ENCODE data around the gene KCTD3. TPM values are rescaled to one million over a fixed set of nuclear protein-coding genes. Genes with fewer than 3 reads are reported as not detected.

The KCTD3 gene
- total RNA-seq, 1 experiment from 2014 or later, result 53.6 TPM

DNA sequence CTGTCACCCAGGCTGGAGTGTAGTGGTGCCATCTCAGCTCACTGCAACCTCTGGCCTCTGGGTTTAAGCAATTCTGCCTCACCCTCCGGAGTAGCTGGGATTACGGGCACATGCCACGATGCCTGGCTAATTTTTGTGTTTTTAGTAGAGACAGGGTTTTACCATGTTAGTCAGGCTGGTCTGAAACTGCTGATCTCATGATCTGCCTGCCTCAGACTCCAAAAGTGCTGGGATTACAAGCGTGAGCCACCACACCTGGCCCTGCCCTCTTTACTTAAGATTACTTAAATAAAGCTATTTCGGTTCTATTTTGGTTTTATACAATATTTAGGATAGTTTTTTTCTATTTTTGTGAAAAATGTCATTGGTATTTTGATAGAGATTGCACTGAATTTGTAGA is 15.3 kb upstream of the KCTD3 start:
- TF ChIP-seq EZH2 (IDR thresholded peaks at IDR 0.05; ENCODE audit: low read depth), result no peak
- TF ChIP-seq, protein P1, sequence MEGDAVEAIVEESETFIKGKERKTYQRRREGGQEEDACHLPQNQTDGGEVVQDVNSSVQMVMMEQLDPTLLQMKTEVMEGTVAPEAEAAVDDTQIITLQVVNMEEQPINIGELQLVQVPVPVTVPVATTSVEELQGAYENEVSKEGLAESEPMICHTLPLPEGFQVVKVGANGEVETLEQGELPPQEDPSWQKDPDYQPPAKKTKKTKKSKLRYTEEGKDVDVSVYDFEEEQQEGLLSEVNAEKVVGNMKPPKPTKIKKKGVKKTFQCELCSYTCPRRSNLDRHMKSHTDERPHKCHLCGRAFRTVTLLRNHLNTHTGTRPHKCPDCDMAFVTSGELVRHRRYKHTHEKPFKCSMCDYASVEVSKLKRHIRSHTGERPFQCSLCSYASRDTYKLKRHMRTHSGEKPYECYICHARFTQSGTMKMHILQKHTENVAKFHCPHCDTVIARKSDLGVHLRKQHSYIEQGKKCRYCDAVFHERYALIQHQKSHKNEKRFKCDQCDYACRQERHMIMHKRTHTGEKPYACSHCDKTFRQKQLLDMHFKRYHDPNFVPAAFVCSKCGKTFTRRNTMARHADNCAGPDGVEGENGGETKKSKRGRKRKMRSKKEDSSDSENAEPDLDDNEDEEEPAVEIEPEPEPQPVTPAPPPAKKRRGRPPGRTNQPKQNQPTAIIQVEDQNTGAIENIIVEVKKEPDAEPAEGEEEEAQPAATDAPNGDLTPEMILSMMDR (conservative IDR thresholded peaks at IDR 0.05), result no peak
- no peaks in the 10 kb centered on the region for H3K36me3 ChIP-seq (ENCODE audit: low read depth)
- intact Hi-C loops (cut with micrococcal nuclease; ENCODE audit: unreplicated experiment), result no loop called here
- no peak for DNase-seq
- H3K9me3 ChIP-seq (ENCODE audit: insufficient read depth, low read depth), result no peaks in the 10 kb centered on the region
- H3K27me3 ChIP-seq (ENCODE audit: insufficient read depth, low read depth), result no peaks in the 10 kb centered on the region
- H4K20me1 ChIP-seq (ENCODE audit: insufficient read depth), result no peaks in the 10 kb centered on the region
- H2AFZ ChIP-seq, result no peak overlapping the region
- H3F3A ChIP-seq (ENCODE audit: insufficient read depth, low read depth), result no peaks in the 10 kb centered on the region
- H3K79me2 ChIP-seq (ENCODE audit: low read depth), result no peaks in the 10 kb centered on the region
- no peak overlapping the region for H3K27ac ChIP-seq
- CTCF ChIA-PET, result no interaction called here
- BruUV-seq (replicated peaks), result no TSS peak
- H3K9me2 ChIP-seq (ENCODE audit: insufficient read depth), result no peaks in the 10 kb centered on the region
- POLR2A ChIA-PET (ENCODE audit: unreplicated experiment), result no interaction called here
- H3K4me3 ChIP-seq, result no peak overlapping the region
- no peak overlapping the region for H3K4me2 ChIP-seq
- H3K4me1 ChIP-seq (replicated peaks; ENCODE audit: insufficient read depth), result no peaks in the 10 kb centered on the region

DNA sequence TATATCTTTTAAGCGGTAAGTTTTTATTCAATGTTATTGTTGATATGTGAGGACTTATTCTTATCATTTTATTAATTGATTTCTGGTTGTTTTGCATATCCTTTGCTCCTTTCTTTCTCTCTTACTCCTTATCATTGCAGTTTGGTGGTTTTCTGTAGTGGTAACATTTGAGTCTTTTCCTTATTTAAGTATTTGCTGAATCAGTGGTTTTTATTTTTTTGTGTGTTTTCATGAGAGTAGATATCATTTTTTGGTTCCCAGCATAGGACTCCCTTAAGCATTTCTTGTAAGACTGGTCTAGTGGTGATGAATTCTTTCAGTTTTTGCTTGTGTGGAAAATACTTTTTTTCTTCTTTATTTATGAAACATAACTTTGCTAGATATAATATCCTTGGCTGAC is 12.2 kb upstream of the KCTD3 start:
- Histone ChIP-seq H3K4me3 (no peak overlapping the region), H3K9me3 (ENCODE audit: insufficient read depth, low read depth) (no peaks in the 10 kb centered on the region), H3K36me3 (ENCODE audit: low read depth) (no peaks in the 10 kb centered on the region), H4K20me1 (ENCODE audit: insufficient read depth) (no peaks in the 10 kb centered on the region), H3K27me3 (ENCODE audit: insufficient read depth, low read depth) (no peaks in the 10 kb centered on the region), H3K9me2 (ENCODE audit: insufficient read depth) (no peaks in the 10 kb centered on the region), H3F3A (ENCODE audit: insufficient read depth, low read depth) (no peaks in the 10 kb centered on the region), H3K79me2 (ENCODE audit: low read depth) (no peaks in the 10 kb centered on the region), H3K4me1 (replicated peaks; ENCODE audit: insufficient read depth) (no peaks in the 10 kb centered on the region), H2AFZ (no peak overlapping the region), H3K4me2 (no peak overlapping the region), H3K27ac (no peak overlapping the region)
- TF ChIP-seq, protein P1 (conservative IDR thresholded peaks at IDR 0.05), result no peak
- no peak for TF ChIP-seq EZH2 (IDR thresholded peaks at IDR 0.05; ENCODE audit: low read depth)
- intact Hi-C loops (cut with micrococcal nuclease; ENCODE audit: unreplicated experiment), result no loop called here
- ChIA-PET POLR2A (ENCODE audit: unreplicated experiment) (no interaction called here), CTCF (no interaction called here)
- no peak for DNase-seq
- no TSS peak for BruUV-seq (replicated peaks)

DNA sequence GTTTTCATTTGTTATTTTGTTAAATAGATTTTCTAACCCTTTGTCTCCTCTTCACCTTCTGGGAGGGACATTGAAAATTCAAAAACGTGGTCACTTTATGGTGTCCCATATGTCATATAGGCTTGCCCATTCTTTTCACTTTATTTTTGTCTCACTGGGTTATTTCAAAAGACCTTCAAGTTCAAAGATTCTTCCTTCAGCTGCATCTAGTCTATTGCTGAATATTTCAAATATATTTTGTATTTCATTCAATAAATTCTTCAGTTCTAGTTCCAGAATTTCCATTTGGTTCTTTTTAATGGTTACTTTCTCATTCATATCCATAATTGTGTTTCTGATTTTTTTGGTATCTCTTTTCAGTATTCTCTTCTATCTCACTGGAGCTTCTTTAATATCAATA is 11.6 kb upstream of the KCTD3 start:
- Histone ChIP-seq H3F3A (ENCODE audit: insufficient read depth, low read depth) (no peaks in the 10 kb centered on the region), H3K9me3 (ENCODE audit: insufficient read depth, low read depth) (peaks cover 3% of the 10 kb centered on the region; the same call in 1 of the 2 replicates), H3K27me3 (ENCODE audit: insufficient read depth, low read depth) (no peaks in the 10 kb centered on the region), H3K4me2 (no peak overlapping the region), H3K4me1 (replicated peaks; ENCODE audit: insufficient read depth) (no peaks in the 10 kb centered on the region), H3K4me3 (no peak overlapping the region), H3K27ac (no peak overlapping the region), H4K20me1 (ENCODE audit: insufficient read depth) (no peaks in the 10 kb centered on the region), H3K79me2 (ENCODE audit: low read depth) (no peaks in the 10 kb centered on the region), H2AFZ (no peak overlapping the region), H3K36me3 (ENCODE audit: low read depth) (no peaks in the 10 kb centered on the region), H3K9me2 (ENCODE audit: insufficient read depth) (no peaks in the 10 kb centered on the region)
- intact Hi-C loops (cut with micrococcal nuclease; ENCODE audit: unreplicated experiment), result no loop called here
- no peak for DNase-seq
- ChIA-PET POLR2A (ENCODE audit: unreplicated experiment) (no interaction called here), CTCF (no interaction called here)
- TF ChIP-seq, protein P1 (conservative IDR thresholded peaks at IDR 0.05), result no peak
- no peak for TF ChIP-seq EZH2 (IDR thresholded peaks at IDR 0.05; ENCODE audit: low read depth)
- BruUV-seq (replicated peaks), result no TSS peak

All from PC-9 (cell line).